Activated CD4-positive, alpha-beta T cell treated with anti-CD3 and anti-CD28 coated beads for 24 hours (primary cell): ENCODE measurements around the gene FAM83G.
"Not testable (repeated sequence)": the region's sequence is repeated elsewhere in the genome, so short reads cannot be mapped to it uniquely, and the experiment has no call there.

Experiments
- DNase-seq, 2 donors: peaks; one replicate each; pipeline ENCODE4 v3.0.0-alpha.2; 2020; ENCODE audit warnings: low read depth in 2 of 2

Gene FAM83G

DNA sequence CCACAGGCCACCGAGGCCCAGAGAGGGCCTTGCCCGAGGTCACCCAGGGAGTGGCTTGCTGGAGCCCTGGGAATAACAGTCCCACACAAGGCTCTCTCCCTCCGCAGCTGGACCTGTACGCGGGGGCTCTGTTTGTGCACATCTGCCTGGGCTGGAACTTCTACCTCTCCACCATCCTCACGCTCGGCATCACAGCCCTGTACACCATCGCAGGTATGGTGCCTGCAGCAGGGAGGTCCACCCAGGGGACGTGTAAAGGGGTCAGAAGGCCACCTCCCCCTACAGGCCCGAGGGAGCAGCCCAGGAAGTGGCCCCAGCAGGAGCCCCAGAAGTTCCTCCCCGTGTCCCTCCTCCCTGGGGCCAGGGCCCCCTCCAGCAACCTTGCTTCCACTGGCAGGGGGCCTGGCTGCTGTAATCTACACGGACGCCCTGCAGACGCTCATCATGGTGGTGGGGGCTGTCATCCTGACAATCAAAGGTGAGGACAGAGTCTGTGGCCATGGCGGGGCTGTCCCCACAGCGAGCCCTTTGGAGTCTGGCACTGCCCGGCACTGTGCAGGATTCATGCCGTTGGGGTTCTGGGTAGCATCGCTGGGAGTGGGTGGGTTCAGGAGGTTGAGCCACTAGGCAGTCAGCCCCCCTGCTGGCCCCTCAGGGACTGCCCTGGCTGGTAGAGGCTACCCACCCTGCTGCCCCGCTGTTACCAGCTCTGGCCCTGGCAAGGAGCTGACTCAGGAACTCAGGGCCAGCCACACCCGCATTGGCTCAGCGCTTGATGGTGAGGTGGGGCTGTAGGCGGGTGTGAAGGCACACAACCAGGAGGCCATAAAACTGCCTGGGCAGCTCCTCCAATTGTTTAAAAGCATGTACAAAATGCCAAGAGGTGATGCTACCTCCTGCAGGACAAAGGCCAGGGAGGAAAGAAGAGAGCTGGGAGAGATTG is 35.3 kb downstream of the FAM83G start:
- DNase-seq: no peak

DNA sequence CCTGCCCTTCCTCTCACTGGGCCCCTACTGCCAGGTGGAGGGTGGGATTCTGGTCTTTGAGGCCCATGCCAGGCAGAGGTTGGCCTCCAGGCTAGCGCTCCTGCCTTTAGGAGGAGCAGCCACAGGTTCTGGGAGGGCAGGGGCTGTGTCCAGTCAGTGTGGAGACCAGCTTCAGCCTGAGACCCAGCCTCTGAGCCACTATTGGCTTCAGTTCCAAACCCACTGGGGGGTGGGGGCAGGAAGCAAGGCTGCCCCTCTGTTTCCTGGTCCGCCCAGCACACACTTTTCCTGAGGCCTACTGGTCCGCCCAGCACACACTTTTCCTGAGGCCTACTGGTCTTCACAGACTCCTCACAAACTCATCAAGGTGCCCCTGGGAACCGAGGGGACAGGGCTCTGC is 36.2 kb downstream of the FAM83G start:
- no peak for DNase-seq

DNA sequence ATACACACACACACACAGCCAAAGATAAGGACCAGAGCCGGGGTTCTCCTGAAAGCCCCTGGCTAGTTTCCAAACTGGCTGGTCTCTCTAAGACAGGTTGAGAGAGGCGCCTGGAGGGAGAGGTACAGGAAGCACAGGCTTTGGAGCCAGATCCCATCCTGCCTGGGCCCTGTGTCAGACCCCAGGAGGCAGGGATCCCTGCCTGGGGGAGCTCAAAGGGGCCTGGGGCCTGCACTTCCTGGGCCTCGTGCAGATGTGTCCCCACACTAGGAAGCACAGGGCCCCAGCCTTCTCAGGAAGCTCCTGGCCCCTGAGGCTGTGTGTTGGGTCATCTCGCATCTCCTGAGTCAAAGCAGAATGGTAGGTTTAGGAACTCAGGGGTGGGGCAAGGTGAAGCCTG is 36.6 kb downstream of the FAM83G start:
- DNase-seq: no peak

DNA sequence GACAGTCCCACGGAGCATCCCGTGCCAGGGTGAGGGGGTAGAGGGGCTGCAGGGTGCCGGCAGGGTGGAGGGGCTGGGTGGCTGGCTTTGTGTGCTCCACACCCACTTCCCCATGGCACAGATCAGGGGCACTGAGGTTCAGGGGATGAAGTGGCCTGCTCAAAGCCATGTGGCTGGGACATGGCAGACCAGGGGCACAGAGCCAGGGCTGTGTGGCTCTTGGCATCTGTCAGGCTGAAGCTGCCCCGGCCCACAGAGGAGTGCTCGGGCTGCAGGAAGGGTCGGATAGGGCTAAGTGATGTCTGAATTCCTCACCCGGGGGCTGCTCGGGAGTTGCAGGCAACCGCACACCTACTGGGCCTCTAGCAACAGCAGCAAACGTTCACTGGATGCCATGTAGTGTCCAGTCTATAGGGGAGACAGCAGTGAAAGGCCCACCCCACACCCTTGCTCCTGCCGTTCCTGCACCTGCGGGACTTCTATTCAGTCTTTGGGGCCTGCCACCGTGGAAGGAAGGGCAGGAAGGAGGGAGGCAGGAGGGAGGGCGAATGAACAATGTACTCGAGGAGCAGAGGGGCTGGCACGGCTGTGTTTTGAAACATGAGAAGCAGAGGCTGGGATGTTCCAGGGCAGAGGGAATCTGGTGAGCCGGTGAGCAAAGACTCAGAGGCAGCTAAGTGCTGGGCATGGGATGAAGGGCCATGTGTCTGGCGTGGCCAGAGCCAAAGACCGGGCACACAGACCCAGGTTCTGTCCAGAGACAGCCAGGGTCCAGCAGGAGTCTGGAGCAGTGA is 37.5 kb downstream of the FAM83G start:
- DNase-seq: no peak

DNA sequence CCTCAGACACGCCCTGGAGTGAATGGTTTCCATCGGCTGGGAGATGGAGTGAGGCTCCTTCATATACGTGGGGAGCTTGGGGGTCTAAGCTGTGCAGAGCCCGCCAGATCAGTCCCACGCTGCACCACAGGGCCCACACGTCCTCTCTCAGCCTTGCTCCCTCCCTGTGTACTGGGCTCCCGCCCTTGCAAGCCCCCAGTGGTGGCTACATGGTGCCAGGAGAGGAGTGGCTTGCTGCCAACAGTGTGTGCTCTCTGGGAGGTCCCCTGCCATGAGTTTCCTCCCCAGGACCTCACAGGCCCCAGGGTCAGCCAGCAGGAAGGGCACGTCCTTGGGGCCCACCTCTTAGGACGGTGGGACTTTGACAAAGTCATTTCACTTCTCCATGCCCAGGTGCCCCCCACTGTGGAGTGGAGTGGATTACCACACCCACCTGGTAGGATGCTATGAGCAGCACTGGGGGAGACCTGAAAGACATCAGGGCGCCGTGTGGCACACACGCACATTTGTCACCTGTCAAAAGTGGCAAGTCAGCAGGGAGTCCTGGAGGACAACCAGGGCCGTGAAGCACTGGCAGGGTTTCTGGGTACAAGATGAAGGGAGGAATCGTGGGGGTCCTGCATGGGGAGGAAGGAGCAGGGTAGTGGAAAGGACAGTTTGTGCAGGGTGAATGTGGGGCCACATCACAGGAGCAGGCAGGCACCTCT is 38.9 kb downstream of the FAM83G start:
- no peak for DNase-seq

DNA sequence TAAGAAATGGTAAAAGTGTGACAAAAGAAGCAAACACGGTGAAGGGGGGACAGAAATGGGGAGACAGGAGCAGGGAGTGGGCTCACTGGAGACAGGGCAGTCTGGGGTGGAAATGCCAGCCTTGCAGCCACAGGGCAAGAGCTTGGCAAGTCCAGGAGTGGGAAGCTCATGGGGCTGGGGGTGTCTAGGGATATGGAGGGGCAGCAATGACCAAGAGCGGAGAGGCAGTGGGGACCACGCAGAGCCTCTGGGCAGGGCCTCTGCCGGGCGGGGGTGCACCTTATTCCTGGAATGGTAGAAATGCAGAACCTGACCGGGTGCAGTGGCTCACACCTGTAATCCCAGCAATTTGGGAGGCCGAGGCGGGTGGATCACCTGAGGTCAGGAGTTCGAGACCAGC is 40.0 kb downstream of the FAM83G start:
- DNase-seq: no peak

DNA sequence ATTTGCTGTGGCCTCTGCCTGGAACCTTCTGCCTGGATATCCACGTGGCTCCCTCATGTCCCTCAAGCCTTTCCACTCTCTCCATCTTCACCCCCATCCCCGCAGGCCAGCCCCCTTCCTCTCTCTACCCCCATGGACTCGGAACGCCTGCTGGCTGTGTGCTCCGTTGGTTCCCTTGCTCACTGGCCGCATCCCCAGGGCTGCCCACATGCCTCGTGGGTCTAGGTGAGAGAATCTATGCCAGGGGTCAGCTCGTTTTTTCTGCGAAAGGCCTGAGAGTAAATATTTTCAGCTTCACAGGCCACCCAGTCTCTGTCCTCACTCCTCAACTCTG is 40.6 kb downstream of the FAM83G start:
- DNase-seq: no peak

DNA sequence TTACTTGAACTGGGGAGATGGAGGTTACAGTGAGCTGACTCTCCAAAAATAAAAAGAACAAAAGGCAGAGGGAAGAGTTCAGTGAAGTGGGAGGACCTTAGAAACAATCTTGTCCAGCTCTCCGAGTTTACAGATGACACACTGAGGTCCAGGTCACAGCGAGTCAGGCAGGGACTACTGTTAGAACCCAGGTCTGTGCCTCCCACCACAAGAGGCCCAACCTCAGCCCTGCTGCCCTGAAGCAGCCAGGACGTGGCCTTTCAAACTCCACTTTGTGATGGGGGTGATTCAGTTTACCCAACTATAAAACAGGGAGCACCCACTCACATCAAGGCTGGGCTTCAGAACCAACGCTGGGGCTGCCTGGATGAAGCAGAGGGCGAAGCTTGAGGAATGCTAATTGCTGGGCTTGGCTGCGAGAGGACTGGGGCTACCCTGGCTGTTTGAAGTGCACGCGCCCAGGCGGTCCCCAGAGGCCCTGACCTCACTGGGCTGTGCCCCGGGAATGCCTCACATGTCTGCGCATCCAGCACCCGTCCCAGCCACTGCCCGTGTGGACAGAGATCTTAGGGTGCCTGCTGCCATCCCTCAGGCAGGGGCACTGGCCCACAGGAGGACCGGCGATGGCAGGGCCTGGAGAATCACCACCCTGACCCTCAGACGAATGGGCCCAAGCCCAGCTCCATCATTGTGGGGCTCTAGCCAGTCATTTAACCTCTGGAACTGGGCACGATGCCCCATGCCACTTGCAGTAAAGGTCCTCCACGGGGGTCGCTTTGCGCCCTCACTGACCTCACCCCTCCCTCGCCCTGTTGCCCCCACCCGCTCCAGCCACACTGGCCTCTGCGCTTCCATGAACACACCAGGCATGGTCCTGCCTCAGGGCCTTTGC is 41.2 kb downstream of the FAM83G start:
- DNase-seq: no peak

DNA sequence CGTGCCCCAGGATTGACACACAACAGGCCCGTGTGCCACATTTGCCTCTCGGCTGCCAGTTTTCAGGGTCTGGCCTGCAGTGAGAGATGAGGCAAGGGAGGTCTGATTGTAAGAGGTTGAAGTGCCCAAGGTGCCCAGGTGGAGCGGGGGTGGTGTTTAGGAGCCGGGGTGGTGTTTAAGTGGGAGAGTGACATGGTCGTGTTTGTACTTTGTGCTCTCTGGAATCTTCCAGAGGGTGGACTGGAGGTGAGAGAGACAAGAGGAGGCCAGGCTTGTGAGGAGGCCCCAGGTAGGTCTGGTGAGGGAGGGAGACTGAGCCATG is 42.1 kb downstream of the FAM83G start:
- no peak for DNase-seq

DNA sequence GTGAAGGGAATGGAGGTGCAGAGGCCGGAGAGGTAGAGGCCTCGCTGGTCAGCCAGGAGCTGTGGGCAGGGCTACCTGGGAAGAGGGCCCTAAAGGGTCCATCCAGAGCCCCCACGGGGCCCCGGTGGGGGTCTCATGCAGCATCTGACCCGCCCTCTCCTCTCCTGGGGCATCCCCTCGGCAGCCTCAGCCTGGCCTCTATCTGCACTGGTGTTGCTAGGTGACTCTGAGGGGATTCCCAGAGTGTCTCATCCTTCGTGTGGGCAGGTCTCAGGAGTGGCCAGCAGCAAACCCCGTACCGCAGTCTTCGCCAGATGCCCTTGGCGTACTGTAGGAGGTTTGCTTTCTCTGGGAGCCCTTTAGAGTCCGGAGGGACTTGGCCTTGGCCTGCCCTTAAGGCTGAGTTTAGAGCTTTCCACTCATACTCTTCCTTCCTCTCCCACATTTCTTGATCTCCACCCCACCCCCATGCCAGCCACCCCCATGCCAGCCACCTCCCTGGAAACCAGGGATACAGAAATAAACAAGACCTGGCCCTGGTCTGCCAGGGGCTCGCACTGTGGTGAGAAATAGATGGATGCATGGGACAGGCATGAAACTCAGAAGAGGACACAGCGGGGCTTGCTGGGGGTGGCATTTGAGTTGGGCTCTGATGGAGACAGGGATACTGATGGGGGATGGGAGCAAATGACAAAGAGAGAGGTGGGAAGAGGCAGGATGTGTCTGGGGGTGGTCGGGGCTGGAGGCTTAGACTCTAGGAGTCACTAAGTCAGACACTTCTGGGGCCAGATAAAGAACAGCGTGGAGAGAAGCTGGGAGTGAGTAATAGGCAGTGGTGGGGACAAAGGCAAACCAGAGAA is 42.7 kb downstream of the FAM83G start:
- DNase-seq: no peak

DNA sequence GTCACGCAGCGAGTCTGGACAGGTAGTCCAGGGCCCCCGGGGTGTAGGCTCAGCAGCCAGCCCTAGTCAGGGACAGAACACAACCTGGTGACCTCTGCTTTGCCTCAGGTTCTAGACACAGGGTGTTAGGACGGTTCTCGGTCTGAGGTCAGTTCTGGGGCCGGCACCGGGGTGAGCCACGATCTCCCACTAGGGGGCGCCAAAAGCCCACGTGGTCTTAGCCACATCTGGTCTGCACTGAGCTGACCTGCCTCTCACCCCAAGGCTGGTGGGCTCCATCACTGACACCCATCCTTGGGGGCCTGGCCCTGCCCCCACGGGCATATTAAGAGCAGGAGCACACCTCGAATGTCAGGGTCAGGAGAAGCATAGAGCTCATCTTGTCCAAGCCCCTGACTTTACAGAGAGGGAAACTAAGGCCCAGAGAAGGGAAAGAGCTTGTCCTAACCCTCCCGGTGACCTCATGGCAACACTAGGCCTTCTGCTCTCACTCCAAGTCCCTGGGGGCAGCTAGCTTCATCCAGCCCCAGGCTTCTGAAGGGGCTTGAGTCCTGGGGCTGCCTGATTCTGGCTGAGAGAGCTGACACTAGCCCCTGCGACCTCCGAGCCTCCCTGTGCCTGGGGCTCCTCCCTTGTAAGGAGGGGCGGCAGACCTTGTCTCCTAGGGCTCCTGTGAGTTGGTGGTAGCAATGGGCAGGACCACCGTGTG is 43.6 kb downstream of the FAM83G start:
- DNase-seq: peak; percentile 71 to 78

DNA sequence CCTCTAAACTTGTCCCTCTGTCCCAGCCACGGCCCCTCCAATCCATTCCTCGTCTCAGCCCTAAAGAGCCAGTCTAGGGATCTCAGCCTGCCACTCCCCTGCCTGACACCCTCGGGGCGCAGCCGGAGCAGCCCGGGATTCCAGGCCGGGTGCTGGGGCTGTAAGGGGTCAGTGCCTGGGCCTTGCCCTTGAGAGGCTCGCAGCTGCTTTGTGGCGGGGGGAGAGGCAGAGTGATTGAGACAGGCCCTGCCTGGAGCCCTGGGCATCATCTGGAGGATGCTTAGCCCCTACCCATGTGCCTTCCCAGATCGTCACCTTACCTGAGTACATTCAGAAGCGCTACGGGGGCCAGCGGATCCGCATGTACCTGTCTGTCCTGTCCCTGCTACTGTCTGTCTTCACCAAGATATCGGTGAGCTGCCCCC is 44.3 kb downstream of the FAM83G start:
- no peak for DNase-seq

DNA sequence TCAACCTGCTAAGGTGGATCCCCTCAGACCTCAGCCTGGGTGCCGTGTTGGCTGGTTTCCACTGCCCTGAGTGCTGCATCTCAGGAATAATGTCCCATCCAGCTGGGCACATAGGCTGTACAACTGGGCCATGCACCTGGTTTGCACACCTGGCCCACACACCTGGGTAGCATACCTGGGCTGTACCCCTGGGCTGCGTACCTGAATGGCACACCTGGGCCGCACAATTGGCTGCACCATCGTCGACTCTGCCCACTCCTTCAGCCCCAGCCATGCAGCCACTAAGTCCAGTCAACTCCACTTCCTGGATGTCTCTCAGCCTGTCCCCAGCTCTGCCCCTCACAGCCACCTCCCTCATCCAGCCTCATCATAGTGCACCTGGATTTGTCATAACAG is 44.7 kb downstream of the FAM83G start:
- DNase-seq: no peak

DNA sequence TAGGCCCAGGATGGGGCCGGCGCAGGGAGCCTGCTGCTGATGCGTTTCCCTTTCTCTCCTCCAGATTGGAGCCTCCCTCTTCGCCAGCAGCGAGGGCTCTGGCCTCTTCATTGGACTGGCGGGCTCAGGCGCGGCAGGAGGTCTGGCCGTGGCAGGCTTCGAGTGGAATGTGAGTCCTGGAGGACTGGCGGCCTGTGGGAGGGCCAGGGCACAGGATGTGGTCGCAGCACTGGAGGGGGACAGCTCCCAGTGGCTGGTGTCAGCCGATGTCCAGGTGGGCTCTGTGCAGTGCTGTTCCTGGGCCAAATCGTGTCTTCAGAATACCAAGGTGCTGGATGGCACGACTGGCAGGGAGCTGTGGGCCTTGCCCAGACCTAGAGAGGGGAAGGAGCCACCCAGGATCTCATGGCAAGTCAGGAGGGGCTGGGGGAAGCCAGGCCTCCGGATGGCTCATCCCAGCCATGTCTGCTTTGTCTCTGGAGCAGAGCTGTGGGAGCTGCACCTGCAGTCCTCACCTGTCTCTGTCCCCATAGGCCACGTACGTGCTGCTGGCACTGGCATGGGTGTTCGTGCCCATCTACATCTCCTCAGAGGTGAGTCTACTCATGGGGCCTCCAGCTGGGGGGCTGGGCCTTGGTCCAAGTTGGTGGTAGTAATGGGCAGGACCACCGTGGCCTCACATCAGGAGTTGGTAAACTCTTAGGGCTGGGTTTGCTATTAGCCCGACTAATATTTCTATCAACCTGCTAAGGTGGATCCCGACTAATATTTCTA is 45.3 kb downstream of the FAM83G start:
- no peak for DNase-seq

DNA sequence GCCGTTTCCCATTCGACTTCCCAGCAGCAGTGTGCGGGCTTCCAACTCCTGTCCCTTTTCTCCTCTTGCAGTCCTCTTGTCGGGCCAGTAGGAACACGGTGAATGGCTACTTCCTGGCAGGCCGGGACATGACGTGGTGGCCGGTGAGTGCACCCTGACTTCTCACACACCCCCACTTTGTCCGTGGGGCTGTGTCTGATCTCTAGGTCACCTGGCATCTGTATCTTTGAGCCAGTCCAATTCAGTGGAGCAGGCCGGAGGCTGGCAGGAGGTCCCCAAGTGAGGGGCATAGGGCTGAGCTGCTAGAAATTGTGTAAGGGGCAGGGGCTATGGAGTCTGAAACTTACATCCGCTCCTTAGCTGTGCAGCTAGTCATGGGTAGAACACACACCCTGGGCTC is 46.0 kb downstream of the FAM83G start:
- DNase-seq: no peak

DNA sequence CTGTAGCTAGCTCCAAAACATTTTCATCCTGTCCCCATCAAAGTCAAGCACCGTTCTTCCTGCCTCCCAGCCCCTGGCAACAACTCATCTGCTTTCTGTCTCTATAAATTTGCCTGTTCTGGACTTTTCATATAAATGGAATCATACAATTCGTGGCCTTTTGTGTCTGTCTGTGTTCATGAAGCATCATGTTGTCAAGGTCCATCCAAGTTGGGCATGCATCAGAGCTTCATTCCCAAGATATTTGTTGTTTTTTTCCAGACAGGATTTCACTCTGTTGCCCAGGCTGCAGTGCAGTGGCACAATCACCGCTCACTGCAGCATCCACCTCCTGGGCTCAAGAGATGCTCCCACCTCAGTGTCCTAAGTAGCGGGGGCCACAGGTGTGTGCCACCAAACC is 46.7 kb downstream of the FAM83G start:
- no peak for DNase-seq

DNA sequence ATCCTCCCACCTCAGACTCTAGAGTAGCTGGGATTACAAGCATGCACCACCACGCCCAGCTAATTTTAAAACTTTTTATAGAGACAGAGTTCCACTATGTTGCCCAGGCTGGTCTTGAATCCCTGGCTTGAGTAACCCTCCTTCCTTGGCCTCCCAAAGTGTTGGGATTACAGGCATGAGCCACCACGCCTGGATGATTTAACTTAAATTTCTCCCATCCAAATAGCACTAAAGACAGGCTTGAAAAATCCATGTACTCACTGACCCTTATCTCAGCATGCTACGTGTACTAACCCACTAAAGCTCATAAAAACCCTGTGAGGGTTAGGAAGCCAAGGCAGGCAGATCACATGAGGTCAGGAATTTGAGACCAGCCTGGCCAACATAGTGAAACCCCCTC is 48.0 kb downstream of the FAM83G start:
- no peak for DNase-seq

DNA sequence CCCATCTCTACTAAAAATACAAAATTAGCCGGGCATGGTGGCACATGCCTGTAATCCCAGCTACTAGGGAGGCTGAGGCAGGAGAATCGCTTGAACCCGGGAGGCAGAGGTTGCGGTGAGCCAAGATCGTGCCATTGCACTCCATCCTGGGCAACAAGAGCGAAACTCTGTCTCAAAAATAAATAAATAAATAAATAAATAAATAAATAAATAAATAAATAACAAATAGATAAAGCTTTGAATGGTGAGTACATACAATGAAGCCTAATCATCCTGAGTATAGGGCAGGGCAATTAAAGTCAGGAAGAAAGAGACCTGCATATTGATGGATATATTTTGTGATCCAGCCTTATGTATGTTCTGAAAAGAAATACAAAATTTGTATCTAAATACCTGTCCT is 48.5 kb downstream of the FAM83G start:
- not testable (repeated sequence) for DNase-seq

DNA sequence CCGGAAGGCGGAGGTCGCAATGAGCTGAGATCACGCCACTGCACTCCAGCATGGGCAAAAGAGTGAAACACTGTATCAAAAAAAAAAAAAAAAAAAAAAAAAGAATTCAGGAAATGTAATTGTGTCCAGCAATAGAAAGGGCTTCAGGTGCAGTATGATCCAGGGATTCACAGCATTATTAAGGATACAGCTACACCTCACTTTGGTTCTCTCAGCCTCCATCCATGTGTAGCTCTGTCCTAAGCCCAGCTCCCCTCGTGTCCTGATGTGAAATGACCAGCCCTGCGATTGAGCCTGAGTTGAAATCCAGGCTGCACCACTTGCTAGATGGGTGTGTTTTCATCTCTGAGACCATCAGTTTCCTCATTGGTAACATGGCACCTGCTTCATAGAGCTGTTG is 49.6 kb downstream of the FAM83G start:
- no peak for DNase-seq
